Right lung (tissue), 5 donors: Measurements from ENCODE around the gene TBX3. TPM values are rescaled to one million over a fixed set of nuclear protein-coding genes. Genes with fewer than 3 reads are reported as not detected.

ENCODE experiments used
- DNase-seq, 2 donors: peaks; one replicate each; pipeline ENCODE4 v3.0.0-alpha.2; 2013
- polyA plus RNA-seq, 5 donors: library from polyadenylated mRNA; unstranded; fragments of 120-200 nt; gene quantifications; one replicate each; pipeline versions ENCODE4 v1.2.1 to v1.2.3, GENCODE V29; 2013; ENCODE audit warnings: inconsistent platforms in 1 of 5, low replicate concordance in 1 of 5; ENCODE audit not compliant: insufficient read length in 5 of 5, insufficient read depth in 1 of 5

The TBX3 gene
- polyA plus RNA-seq, 5 donors: 77.7 to 119 (median 99.3) TPM

DNA sequence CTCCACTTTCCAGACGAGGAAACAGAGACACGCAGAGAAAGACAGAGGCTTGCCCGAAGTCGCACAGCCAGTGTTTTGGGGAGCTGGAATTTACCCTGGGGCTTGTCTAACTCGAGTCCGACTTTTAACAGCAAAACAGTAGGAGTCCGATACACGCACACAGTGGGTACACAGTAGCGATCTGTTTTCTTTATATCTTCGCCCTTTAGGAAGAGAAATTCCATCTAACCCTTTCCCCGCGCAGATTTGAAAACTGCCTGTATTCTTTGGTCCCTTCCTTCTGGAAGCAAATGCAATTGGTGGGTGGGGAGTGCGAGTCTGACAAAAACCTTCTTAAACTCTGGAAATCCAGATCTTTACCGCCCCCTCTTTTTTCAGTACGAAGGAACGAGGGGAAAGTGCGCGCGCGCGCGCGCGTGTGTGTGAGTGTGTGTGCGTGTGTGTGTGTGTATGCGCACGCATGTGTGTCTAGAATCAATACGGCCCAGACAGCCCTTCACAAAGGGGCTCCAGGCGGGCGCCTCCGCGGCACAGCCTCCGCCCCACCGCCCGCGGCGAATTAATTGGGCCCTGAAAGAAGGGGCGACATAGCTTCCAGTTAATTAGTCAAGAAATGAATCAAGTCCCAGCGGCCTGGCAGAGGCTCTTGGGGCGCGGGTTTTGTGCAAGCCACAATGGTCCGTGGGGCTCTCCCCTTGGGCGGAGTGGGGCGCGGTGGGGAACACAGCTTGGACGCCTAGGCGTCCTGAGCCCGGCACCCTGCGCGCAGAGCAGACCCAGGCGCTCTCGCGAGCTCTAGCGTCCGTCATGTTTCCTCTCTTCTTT, 14.0 kb upstream of the TBX3 start:
- peak in 1 of 2 donors; percentile 69 for DNase-seq

DNA sequence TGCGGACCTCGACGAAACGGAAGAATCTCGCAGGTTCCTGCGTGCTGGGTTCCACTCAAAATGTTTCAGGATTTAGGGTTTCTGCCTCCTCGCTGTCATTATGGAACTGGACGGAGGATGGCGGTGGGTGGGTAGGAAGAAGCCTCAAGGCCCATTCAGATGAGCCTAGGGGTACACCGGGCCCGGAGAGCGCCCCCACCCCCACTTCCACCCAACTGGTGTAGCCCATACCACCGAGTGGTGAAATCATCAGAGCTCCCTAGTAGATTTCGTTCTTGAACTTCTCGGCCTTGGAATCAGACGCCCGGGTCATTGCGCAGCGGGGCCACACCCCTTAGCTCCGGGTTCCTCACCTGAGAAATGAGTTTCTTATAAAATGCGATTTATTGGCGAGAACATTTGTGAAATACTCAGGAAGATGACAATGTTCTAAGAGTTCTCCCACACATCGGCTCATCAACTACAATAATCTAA, 13.3 kb upstream of the TBX3 start:
- no peak for DNase-seq

DNA sequence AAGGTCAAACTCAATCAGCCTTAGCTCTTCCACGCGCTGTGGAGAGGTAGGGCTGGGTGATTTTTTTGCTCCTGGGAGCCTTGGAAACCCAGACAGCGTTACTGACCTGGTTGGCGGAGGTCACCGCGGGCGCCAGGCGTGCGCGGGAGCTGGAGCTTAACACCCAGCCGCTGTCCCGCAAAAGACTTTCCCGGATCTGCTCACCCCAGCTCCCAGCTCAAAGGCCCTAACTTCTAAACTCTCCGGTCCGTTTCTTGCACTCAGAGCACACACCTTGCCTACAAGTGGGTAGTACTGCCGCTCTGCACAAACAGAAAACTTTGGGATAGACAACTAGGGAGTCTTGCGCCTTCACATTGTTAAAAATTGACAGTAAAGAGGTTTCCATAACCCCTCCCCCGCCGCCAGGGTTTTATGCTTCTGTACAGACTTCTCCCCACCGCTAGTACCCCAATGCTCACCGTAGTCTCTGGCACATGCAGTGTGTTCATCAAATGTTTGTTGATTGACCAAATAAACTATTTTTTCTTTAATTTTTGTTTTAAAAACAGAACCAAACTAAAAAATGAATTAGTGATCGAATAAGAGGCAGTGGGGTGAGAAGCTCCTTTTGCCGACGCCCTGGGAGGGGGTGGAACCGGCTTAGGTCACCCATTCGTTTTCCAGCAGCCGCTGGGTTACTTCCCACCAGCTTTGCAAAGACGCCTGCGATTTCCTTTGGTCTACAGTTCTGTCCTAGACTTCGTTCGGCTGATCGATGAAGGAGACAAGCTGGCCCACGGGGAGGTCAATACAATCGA, 12.7 kb upstream of the TBX3 start:
- no peak for DNase-seq

- DNase-seq: no peak
These were observed 11.3 kb upstream of the TBX3 start for GRCh38 chr12:114695305-114695592.

GRCh38 chr12:114694436-114695304, 10.7 kb upstream of the TBX3 start:
- DNase-seq: no peak

GRCh38 chr12:114693532-114693931, 9.6 kb upstream of the TBX3 start:
- no peak for DNase-seq

DNA sequence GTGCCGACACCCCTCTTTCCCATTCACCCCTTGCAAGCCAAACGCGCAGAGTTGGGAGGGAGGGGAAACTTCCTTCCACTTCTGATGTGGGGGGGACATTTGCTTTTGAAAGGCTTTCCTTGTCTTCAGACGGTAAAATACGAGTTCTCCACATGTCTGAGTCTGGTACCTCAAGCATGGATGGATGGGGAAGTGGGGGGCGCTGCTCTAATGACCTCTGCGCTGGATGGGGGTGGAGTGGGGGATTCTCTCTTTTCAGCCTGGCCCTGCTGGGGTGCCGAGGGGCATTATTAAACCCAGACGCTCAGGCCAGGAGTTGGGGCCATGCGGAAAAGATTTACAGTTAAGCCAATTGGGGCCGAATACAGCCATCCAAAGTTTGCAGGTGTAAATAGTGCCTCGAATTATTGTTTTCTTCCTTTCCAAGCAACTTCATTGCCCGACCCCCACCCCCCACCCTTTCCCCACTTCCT, 9.1 kb upstream of the TBX3 start:
- no peak for DNase-seq

DNA sequence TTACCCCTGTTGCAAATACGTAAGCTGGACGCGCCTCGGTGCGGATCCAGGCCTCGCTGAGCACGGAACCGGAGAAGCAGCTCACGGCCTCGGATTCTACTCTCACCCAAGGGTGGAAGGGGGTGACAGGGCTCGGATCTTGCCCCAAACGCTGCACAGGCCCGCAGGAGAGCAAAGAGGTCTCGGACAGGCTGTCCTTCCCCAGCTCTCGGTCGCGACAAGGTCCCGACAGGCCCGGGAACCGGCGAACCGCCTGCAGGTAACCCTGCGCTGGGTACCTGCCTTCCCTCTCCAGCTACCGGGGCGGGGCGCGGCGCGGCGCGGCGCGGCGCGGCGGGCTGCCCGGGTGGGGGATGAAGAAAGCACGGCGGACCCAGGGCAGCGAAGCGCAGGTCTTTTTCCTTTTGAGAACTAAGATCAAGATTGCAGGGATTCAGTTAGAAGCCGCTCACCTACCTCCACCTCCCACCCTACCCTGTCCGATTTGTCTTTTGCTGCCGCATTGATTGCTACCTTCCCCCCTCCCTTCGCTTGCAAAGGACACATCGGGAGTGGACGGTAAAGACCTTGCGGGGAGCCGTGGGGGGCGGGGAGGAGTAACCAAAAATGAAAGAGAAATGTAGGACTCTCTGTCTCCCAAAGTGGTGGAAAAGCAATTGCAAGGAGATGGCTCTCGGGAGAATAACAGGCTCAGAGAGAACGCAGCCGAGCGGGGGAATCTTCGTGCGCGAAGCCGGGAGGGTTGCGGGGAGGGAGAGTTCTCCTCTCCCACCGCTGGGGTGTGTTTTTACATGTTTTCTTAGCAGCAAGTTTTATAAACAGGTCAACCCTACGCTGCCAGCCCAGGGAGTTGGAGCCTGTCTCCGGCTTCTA, 8.4 kb upstream of the TBX3 start:
- peak in 1 of 2 donors; percentile 60 for DNase-seq

GRCh38 chr12:114691763-114692185, 7.8 kb upstream of the TBX3 start:
- DNase-seq: no peak

DNA sequence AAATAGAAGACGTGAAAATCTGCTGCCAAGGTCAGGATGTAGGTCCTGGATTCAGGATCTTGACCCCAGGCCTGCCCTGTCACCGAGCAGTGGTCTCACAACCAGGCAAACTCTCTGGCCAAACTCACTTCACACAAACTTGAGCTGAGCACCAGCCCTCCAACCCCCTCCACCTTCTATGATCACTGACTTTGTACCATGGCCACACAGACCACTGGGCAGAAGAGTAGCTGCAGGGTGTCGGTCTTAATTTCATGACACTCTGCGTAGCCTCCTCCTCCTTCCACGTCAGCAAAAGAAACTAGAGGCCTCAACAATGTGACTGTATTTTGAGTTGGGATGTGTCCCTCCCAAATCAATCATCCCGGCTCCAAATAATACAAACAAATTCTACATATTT, 7.2 kb upstream of the TBX3 start:
- DNase-seq: no peak

GRCh38 chr12:114690267-114691135, 6.5 kb upstream of the TBX3 start:
- DNase-seq: no peak

GRCh38 chr12:114689075-114689994, 5.4 kb upstream of the TBX3 start:
- DNase-seq: no peak

DNA sequence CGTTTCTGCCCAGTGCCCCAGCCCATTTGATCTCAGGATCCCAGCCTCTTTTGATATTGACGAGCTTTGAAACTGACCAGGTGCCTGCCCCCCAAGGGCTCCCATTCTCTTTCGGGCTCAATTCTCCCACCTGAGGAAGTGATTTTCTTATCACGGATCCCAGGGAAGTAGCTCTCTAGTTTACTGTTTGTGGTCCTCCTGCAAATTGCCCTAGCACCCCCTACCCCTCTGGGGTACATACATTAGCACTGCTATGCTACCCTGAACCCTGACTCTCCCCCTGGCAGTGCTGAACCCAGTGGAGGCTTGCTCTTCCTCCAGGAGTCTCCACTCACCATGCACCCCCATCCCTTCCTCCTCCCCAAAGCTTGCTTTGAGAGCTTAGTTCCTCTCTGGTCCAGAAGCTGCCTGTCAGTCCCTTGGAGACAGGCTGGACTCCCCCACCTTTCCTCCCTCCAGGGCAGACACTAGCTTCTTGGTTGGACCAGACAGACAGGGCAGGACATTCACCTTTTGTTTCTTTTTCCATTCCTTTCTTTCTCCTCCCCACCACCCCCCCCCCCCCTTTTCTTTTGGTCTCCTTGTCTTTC, 4.4 kb upstream of the TBX3 start:
- no peak for DNase-seq

- no peak for DNase-seq
These were observed 3.8 kb upstream of the TBX3 start for GRCh38 chr12:114687802-114688201.

GRCh38 chr12:114686773-114687500, 3.0 kb upstream of the TBX3 start:
- no peak for DNase-seq

DNA sequence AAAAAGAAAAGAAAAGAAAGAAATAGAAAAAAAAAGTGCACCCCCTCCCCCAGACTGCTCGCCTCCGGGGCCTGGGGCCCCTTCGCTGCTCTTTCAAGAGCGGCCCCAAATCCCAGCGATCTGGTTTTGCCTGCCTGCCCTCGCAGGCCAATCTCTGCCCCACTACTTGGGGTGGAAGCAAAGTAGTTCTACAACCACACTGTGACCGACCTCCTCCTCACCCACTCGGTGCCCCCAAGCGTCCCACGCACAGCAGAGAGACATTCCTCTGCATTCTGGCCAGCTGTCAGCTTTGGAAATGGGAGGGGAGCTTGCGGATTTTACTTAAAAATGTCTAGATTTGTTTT, 2.4 kb upstream of the TBX3 start:
- DNase-seq: no peak

DNA sequence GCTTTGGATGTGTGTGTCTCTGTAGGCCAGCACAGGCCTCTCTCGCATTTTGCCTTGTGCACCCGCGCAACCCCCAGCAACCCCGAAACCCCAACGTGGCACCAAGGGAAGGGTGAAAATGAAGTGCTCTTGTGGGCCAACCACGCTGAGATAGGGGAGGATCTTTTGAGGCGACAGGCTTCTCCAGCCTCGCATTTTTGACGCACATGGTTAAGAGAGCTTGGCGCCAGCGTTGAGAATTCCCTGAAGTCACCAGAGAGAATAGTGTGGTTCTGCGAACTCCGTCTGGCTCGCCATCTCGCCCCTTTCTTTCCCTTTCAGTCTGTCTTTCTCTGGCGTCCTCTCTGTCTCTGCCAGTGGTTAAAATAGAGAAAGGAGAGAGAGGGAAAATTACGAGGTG, 1.9 kb upstream of the TBX3 start:
- DNase-seq: no peak

GRCh38 chr12:114685320-114685781, 1.4 kb upstream of the TBX3 start:
- no peak for DNase-seq
